A549 (cell line): Measurements from ENCODE around the gene TSBP1. TPM values are rescaled to one million over a fixed set of nuclear protein-coding genes. Genes with fewer than 3 reads are reported as not detected.

ENCODE experiments used
- ATAC-seq, 2 experiments: fragments of 200-7000 bp in 1 of 2; fragments of >200 bp in 1 of 2; cut with Nextera tagmentation in 1 of 2; cut with Tn5 transposase in 1 of 2; 3 replicates each; pipeline versions ENCODE4 v1.8.0 to v1.9.1; 2018 to 2020; ENCODE audit warnings: mild to moderate bottlenecking in 1 of 2, moderate library complexity in 1 of 2
- CTCF ChIA-PET: fragments of 300-600 bp; sonication (Branson Sonifier 250); formaldehyde crosslinking; extraction: SDS; loops from one replicate; lab custom pipeline; 2021; ENCODE audit warnings: antibody characterized with exemption, inconsistent platforms; lab: Yijun Ruan, JAX
- POLR2A ChIA-PET: fragments of 350-600 bp; formaldehyde crosslinking; extraction: SDS; loops from one replicate; lab custom pipeline; 2021; ENCODE audit warnings: antibody characterized with exemption, inconsistent platforms; lab: Yijun Ruan, JAX
- DNase-seq, 2 experiments: peaks; one replicate each; pipeline versions ENCODE4 v3.0.0 to v3.0.0-alpha.2; 2011 to 2016; ENCODE audit warnings: low read depth in 1 of 2, low spot score in 1 of 2
- FAIRE-seq: peaks from 2 replicates; lab custom pipeline; 2011; peaks lifted over from hg19 to GRCh38; lab: Jason Lieb, UNC
- H3K27ac ChIP-seq, 2 experiments: fragments of >200 bp; sonication (Bioruptor Twin); formaldehyde crosslinking; 3 replicates each; pipeline ENCODE4 v1.5.1; 2016 to 2017
- H3K4me1 ChIP-seq: fragments of >200 bp; sonication (Bioruptor Twin); formaldehyde crosslinking; 3 replicates; pipeline ENCODE4 v1.6.1; 2016
- H3K4me2 ChIP-seq: fragments of >200 bp; sonication (Bioruptor Twin); formaldehyde crosslinking; 3 replicates; pipeline ENCODE4 v1.6.1; 2016
- H3K4me3 ChIP-seq: fragments of >200 bp; sonication (Bioruptor Twin); formaldehyde crosslinking; 3 replicates; pipeline ENCODE4 v1.5.1; 2016
- H3K9me3 ChIP-seq: fragments of >200 bp; sonication (Bioruptor Twin); formaldehyde crosslinking; 3 replicates; pipeline ENCODE4 v1.6.1; 2016
- CBX2 ChIP-seq: fragments of 200-600 bp; sonication (generic); IDR thresholded peaks from 2 replicates; pipeline ENCODE4 v1.6.1; 2016; ENCODE audit warnings: low read depth, mild to moderate bottlenecking, borderline replicate concordance
- CEBPB ChIP-seq, 2 experiments: fragments of >200 bp in 1 of 2; sonication (Bioruptor Twin) in 1 of 2; formaldehyde crosslinking in 1 of 2; IDR thresholded peaks; 2 replicates each; pipeline ENCODE4 v1.6.1; 2012 to 2016
- CHD2 ChIP-seq: fragments of 150-350 bp; IDR thresholded peaks from 2 replicates; pipeline ENCODE4 v1.6.1; 2014; ENCODE audit warnings: low read length; ENCODE audit not compliant: partially characterized antibody
- EP300 ChIP-seq, 2 experiments: fragments of >200 bp; sonication (Bioruptor Twin); formaldehyde crosslinking; IDR thresholded peaks; 2 replicates in 1 of 2; 3 replicates in 1 of 2; pipeline ENCODE4 v1.6.1; 2016 to 2017
- HDAC2 ChIP-seq: fragments of 200-600 bp; sonication (generic); IDR thresholded peaks from 2 replicates; pipeline ENCODE4 v1.6.1; 2016
- NFE2L2 ChIP-seq: fragments of 150-350 bp; conservative IDR thresholded peaks from 2 replicates; pipeline ENCODE4 v1.6.1; 2014; ENCODE audit warnings: low read length
- PHF8 ChIP-seq: fragments of 200-600 bp; sonication (generic); IDR thresholded peaks from 2 replicates; pipeline ENCODE4 v1.6.1; 2016; ENCODE audit warnings: low read depth, mild to moderate bottlenecking, antibody characterized with exemption, moderate library complexity, borderline replicate concordance
- RAD21 ChIP-seq, 2 experiments: fragments of >200 bp in 1 of 2; sonication (Bioruptor Twin) in 1 of 2; formaldehyde crosslinking in 1 of 2; IDR thresholded peaks in 1 of 2; conservative IDR thresholded peaks in 1 of 2; 2 replicates in 1 of 2; 3 replicates in 1 of 2; pipeline ENCODE4 v1.6.1; 2012 to 2018; ENCODE audit warnings: inconsistent platforms in 1 of 2
- RARB ChIP-seq: fragments of 250-450 bp; sonication (Bioruptor Pico); IDR thresholded peaks from 2 replicates; pipeline ENCODE4 v1.8.0; 2021; ENCODE audit warnings: mild to moderate bottlenecking, moderate library complexity
- RCOR1 ChIP-seq: fragments of 150-350 bp; IDR thresholded peaks from 2 replicates; pipeline ENCODE4 v1.6.1; 2014; ENCODE audit warnings: antibody characterized with exemption, low read length, low read depth
- ZC3H11A ChIP-seq: fragments of 450-650 bp; IDR thresholded peaks from 2 replicates; pipeline ENCODE4 v1.6.1; 2014; ENCODE audit warnings: antibody characterized with exemption, mild to moderate bottlenecking
- ZSCAN20 ChIP-seq: fragments of 250-450 bp; sonication (Bioruptor Pico); IDR thresholded peaks from 2 replicates; pipeline ENCODE4 v1.8.0; 2022; ENCODE audit warnings: mild to moderate bottlenecking, moderate library complexity
- whole genome bisulfite sequencing: methylation state at CpG from one replicate; pipeline ENCODE4 v1.1.6; 2017; ENCODE audit errors: missing lambda C conversion rate; 5-methylcytosine and 5-hydroxymethylcytosine counted together
- polyA plus RNA-seq, 4 experiments: library from polyadenylated mRNA; depleted of rRNA in 3 of 4; stranded (reverse); fragments of >200 nt; fragmentation: RNase III in 1 of 4; extraction: RNeasy Plus Mini Kit Qiagen cat#74134 plus additional on column Dnase treatment in 1 of 4; gene quantifications; 2 replicates in 3 of 4; 3 replicates in 1 of 4; pipeline ENCODE4 v1.2.3, GENCODE V29; 2011 to 2017
- TF ChIP-seq, protein P1 (sequence below): IDR thresholded peaks from 2 replicates; pipeline ENCODE4 v1.6.1; 2012
- TF ChIP-seq, protein P2 (sequence below): IDR thresholded peaks from 2 replicates; pipeline ENCODE4 v1.6.1; 2012; ENCODE audit warnings: low read depth, borderline replicate concordance
- TF ChIP-seq, protein P3 (sequence below): fragments of 150-350 bp; IDR thresholded peaks from 2 replicates; pipeline ENCODE4 v1.6.1; 2014; ENCODE audit warnings: low read depth, mild to moderate bottlenecking, low read length

Gene TSBP1
- polyA plus RNA-seq, 2 of the 4 experiments (the other 2 are of a cell fraction): not detected

DNA sequence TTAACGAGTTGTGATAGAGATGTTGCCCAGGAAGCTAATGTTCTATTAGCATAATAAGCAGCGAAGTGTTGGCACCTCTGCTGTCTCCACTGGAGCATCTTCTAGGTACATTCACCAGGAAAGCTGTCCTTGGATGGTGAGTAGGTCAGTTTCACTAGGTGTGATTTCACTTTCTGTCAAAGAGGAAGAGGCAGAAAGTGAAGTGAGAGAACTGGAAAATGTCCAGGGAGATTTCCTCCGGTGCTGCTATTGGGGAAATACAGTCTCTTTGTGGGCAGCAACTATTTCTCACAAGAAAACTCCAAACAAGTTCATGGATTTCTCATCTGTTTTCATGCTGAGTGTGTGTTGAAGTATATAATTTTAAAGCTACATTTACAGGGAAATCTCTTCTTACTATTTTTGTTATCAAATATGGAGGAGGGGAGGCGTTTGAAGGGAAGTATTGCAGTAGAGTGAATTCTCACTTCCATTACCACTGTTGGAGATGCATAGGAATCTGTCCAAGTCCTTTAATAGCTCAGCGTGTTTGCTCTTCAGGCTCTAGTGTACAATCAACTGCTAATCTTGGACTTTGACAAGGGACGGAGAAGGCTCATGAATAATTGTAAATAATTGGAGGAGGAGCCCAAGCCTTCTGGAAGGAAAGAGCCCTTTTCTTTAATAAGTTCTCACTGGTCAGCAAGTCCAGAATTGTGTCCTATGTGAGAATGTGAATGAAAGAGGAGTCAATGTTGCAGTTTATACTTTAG lies 16.1 kb upstream of the TSBP1 start:
- Histone ChIP-seq H3K27ac (no peak overlapping the region), H3K4me1 (no peaks in the 10 kb centered on the region), H3K9me3 (no peaks in the 10 kb centered on the region), H3K4me2 (no peak overlapping the region), H3K4me3 (no peak overlapping the region)
- DNase-seq (no peak), ATAC-seq (no peak), FAIRE-seq (no peak)
- 12% methylated on average over 6 of the region's 6 CpGs for WGBS
- ChIA-PET CTCF (no interaction called here), POLR2A (no interaction called here)
- TF ChIP-seq, protein P1, sequence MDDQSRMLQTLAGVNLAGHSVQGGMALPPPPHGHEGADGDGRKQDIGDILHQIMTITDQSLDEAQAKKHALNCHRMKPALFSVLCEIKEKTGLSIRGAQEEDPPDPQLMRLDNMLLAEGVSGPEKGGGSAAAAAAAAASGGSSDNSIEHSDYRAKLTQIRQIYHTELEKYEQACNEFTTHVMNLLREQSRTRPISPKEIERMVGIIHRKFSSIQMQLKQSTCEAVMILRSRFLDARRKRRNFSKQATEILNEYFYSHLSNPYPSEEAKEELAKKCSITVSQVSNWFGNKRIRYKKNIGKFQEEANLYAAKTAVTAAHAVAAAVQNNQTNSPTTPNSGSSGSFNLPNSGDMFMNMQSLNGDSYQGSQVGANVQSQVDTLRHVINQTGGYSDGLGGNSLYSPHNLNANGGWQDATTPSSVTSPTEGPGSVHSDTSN: no peak
- TF ChIP-seq RCOR1 (no peak), CEBPB (IDR thresholded peaks at IDR 0.05) (no peak), NFE2L2 (no peak), CBX2 (no peak), EP300 (IDR thresholded peaks at IDR 0.05) (no peak), RARB (CRISPR knock-in tag) (no peak), ZC3H11A (no peak)
- TF ChIP-seq, protein P2, sequence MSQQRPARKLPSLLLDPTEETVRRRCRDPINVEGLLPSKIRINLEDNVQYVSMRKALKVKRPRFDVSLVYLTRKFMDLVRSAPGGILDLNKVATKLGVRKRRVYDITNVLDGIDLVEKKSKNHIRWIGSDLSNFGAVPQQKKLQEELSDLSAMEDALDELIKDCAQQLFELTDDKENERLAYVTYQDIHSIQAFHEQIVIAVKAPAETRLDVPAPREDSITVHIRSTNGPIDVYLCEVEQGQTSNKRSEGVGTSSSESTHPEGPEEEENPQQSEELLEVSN: no peak
- TF ChIP-seq, protein P3, sequence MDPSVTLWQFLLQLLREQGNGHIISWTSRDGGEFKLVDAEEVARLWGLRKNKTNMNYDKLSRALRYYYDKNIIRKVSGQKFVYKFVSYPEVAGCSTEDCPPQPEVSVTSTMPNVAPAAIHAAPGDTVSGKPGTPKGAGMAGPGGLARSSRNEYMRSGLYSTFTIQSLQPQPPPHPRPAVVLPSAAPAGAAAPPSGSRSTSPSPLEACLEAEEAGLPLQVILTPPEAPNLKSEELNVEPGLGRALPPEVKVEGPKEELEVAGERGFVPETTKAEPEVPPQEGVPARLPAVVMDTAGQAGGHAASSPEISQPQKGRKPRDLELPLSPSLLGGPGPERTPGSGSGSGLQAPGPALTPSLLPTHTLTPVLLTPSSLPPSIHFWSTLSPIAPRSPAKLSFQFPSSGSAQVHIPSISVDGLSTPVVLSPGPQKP: no peak

DNA sequence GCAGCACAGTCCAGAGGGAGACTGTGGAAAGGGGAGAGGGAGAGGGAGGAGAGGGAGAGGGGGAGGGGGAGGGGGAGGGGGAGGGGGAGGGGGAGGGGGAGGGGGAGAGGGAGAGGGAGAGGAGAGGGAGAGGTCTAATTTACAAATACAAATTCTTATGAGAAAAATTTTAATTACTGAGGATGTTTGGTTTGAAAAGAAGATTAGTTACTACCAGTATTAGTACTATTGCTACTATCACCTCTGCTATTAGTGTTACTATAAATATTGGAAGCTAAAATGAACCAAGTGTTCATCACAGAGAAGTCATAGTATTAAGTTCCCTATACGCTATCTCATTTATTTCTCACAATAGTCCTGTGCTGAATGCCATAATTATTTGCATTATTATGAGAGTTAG lies 14.3 kb upstream of the TSBP1 start:
- TF ChIP-seq HDAC2: no peak
- Histone ChIP-seq H3K4me2 (no peak overlapping the region), H3K4me3 (no peak overlapping the region), H3K9me3 (no peaks in the 10 kb centered on the region), H3K4me1 (no peaks in the 10 kb centered on the region), H3K27ac (no peak overlapping the region)
- CTCF ChIA-PET: interaction anchor here (0.8 kb wide), 1 partner anchor 27 kb away, joined by 4 read pairs; no protein-coding TSS in a partner anchor
- WGBS: 70% methylated on average over 1 of the region's 1 CpG
- DNase-seq: no peak
- no peak for ATAC-seq
- POLR2A ChIA-PET: no interaction called here
- FAIRE-seq: no peak

DNA sequence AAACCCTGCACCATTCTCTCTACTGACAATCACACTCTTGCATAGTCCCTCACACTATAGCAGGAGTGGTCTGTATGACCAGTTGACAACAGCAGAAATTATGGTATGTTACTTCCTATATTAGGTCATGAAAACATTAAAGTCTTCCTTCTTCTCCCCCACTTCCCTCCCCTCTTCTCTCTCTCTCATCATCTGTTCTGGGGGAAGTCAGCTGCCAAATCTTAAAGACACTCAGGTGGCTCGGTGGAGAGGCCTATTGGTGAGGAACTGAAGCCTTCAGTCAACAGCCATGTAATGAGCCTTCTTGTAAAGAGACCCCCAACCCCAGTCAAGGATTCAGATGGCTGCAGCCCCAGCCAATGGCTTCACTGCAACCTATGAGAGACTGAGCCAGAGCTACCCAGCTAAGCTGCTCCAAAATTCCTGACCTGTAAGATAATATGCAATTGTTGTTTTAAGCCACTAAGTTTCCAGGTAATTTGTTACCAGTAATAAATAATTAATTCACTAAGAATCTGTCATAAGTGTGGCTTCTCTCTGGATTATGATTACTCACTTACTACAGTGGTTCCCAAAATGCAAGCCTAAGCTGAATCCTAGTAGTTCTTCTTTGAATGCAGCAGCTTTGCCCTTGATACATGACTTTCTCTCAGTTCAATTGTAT lies 11.2 kb upstream of the TSBP1 start:
- WGBS: 0% methylated on average over 1 of the region's 1 CpG
- Histone ChIP-seq H3K4me1 (no peaks in the 10 kb centered on the region), H3K4me2 (no peak overlapping the region)
- ChIA-PET POLR2A (no interaction called here), CTCF (interaction anchor here (1.2 kb wide), 1 partner anchor 14 kb away, joined by 3 read pairs; no protein-coding TSS in a partner anchor)
- ATAC-seq (no peak), FAIRE-seq (no peak)
- TF ChIP-seq RAD21 (conservative IDR thresholded peaks at IDR 0.05 in 1 of 2, IDR thresholded peaks at IDR 0.05 in 1 of 2) (no peak), ZSCAN20 (CRISPR knock-in tag) (no peak), PHF8 (no peak)
- TF ChIP-seq, all 56 proteins: peak for 0
- Histone ChIP-seq H3K4me3 (no peak overlapping the region), H3K9me3 (no peaks in the 10 kb centered on the region), H3K27ac (no peak overlapping the region)
- DNase-seq: no peak

DNA sequence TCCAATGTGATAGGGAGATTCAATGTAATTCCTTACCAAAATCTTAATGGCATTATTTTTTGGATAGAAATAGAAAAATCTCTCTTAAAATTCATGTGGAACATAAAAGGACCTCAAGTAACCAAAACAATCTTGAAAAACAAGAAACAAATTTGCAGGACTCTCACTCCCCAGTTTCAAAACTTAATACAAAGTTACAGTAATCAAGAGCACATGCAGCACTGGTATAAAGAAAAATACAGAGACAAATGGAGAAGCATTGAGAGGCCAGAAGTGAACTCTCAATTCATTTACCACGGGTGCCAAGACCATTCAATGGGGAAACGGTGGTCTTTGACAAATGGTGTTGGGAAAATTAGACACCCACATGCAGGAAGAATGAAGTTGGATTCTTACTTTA lies 7.8 kb upstream of the TSBP1 start:
- FAIRE-seq: no peak
- TF ChIP-seq RAD21 (conservative IDR thresholded peaks at IDR 0.05 in 1 of 2, IDR thresholded peaks at IDR 0.05 in 1 of 2) (no peak), CHD2 (no peak)
- TF ChIP-seq, all 56 proteins: peak for 0
- no peak for DNase-seq

More for the DNA sequence above, 7.8 kb upstream of the TSBP1 start:
- Histone ChIP-seq H3K4me1 (peaks cover 1% of the 10 kb centered on the region), H3K9me3 (no peaks in the 10 kb centered on the region), H3K4me2 (no peak overlapping the region), H3K4me3 (no peak overlapping the region), H3K27ac (no peak overlapping the region)
- ChIA-PET POLR2A (no interaction called here), CTCF (no interaction called here)
- no peak for ATAC-seq
- WGBS: 33% methylated on average over 2 of the region's 2 CpGs
